HG03095 (cell line): ENCODE results near the gene ANGPTL3.
"Not testable (repeated sequence)": the region's sequence is repeated elsewhere in the genome, so short reads cannot be mapped to it uniquely, and the experiment has no call there.

Experiments used
- ATAC-seq: cut with Tn5 transposase; IDR thresholded peaks from one replicate; pipeline ENCODE4 v1.9.1; 2021; ENCODE audit warnings: moderate library complexity; ENCODE audit not compliant: unreplicated experiment

ANGPTL3 gene

DNA sequence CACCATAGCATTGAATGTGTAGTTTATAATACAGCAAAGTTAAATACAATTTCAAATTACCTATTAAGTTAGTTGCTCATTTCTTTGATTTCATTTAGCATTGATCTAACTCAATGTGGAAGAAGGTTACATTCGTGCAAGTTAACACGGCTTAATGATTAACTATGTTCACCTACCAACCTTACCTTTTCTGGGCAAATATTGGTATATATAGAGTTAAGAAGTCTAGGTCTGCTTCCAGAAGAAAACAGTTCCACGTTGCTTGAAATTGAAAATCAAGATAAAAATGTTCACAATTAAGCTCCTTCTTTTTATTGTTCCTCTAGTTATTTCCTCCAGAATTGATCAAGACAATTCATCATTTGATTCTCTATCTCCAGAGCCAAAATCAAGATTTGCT is at the start of gene ANGPTL3:
Gene ANGPTL3, plus strand, starts transcription at position 240 of the 400 bp plus-strand sequence. Its CDS starts 47 bp downstream, at position 287.
- no peak for ATAC-seq

DNA sequence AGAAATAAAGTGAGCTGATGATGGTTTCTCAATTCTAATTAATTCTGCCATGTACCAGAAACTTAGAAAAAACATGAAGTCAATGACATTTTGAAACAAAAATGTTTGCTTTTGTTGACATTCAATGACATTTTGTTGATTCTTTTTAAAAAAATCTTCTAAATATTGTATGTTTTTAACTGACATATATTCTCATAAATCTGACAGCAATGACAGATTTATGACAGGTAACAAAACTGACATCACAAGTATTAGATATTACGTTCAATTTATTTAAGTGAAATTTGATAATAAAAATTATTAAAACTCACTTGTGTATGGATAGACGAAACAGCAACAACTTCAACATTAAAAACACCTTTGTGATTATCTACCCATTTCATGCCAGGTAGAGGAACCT is 36.0 kb upstream of the ANGPTL3 start:
- ATAC-seq: no peak

GRCh38 chr1:62567182-62567581 is 30.1 kb upstream of the ANGPTL3 start:
- not testable (repeated sequence) for ATAC-seq

DNA sequence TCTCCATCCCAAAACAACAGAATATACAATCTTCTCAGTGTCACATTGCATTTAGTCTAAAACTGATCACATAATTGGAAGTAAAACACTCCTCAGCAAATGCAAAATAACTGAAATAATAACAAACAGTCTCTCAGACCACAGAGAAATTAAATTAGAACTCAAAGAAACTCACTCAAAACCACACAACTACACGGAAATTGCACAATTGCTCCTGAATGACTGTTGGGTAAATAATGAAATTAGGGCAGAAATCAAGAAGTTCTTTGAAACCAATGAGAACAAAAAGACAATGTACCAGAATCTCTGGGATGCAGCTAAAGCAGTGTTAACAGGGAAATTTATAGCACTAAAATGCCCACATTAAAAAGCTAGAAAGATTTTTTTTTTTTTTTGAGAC is 29.4 kb upstream of the ANGPTL3 start:
- not testable (repeated sequence) for ATAC-seq

DNA sequence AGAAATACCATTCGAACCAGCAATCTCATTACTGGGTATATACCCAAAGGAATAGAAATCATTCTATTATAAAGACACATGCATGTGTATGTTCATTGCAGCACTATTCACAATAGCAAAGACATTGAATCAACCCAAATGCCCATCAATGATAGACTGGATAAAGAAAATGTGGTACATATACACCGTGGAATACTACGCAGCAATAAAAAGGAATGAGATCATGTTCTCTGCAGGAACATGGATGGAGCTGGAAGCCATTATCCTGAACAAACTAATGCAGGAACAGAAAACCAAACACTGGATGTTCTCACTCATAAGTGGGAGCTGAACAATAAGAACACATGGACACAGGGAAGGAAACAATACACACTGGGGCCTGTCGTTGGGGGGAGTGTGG is 25.8 kb upstream of the ANGPTL3 start:
- not testable (repeated sequence) for ATAC-seq

- ATAC-seq: no peak
These were observed 24.8 kb upstream of the ANGPTL3 start for GRCh38 chr1:62572476-62572875.

GRCh38 chr1:62573675-62574074 is 23.6 kb upstream of the ANGPTL3 start:
- ATAC-seq: no peak

DNA sequence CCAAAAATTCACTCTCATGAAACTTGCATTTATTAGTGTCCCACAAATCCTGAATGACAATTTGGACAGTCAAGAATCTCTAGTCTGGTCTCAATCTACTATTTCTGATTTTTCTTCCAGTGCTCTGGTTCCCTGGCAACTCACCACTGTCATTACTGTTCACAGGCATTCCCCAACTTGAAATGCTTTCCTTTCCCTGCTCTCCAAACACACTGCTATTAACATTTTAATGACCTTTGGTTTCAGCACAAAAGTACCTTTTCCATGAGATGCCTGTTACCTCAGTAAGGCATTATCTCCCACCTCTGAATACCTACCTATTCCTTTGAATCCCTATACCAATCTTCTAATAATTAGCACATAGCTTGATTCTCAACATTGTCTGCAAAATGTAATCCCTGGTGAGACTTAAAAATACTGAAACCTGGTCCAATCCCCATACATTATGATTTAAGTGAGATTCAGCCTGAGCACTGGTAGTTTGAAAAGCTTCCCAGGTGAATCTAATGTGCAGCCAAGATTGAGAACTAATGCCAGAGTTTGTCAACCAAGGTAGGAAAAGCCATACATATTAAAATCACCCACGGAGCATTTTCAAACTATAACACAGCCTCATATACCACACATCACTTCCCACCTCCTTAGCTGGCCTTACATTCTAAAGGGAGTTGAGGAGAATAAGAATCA is 11.7 kb upstream of the ANGPTL3 start:
- ATAC-seq: no peak

DNA sequence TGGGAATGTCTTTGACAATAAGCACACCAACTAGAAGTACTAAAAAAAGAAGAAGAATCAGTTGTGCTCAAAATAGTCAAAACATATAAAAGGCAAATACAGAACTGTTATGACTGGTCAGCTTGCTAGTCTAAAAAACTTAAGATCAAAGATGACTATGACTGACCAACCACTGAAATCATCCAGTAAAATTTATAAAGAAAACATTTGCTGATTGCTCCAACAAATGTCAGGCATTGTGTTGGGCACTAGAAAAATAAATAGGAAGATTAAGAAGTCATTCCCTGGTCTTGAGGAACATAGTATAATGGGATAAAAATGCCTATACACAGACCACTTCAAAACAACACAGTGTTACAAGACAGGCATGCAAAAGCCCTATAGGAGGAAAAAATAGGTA is 9.3 kb upstream of the ANGPTL3 start:
- no peak for ATAC-seq

DNA sequence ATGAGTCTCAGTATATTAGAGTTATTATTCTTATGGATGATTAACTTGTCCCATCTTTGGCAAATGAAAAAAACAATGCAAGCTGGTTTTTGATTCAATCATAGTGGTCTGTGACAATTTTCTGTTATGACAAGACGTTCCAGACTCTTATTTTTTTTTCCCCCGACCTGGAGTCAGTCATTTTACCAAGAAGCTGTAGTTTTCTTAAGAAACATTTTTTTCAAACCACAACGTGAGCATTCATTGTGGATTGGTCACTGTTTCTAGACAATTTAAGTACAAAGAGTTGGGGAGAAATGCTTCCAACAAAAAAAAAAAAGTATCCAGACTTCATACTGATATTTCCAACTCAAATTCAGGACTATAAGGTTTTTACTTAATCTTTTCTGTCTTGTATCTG is 8.0 kb upstream of the ANGPTL3 start:
- ATAC-seq: no peak

DNA sequence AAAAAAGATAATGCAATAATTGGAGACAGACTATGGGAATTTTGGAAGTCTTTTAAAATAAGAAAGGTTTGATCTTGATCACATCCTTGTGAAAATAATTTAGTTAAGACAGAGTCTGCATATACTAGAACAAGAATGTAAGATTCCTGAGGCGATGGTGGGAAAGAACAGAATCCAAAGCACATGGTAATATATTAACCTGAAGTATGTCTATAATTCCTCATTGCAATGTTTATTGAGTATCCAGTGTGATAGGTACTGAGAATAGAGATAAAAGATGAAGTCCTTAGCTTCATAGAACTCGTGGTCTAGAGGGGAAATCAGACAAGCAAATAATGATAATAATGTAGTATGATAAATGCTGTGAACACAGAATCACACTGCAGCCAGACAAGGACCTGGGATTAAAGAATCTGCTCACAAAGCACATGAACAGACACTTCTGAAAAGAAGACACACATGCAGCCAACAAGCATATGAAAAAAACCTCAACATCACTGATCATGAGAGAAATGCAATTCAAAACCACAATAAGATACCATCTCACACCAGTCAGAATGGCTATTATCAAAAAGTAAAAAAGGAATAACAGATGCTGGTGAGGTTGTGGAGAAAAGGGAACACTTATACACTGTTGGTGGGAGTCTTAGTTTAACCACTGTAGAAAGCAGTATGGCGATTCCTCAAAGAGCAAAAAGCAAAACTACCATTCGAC is 6.9 kb upstream of the ANGPTL3 start:
- no peak for ATAC-seq

DNA sequence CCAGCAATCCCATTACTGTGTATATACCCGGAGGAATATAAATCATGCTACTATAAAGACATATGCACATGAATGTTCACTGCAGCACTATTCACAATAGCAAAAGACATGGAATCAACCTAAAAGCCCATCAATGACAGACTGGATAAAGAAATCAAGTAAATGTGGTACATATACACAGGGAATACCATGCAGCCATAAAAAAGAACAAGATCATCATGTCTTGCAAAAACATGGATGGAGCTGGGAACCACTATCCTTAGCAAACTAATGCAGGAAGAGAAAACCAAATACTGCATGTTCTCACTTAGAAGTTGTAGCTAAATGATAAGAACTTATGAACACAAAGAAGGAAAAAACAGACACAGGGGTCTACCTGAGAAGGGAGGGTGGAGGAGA is 6.4 kb upstream of the ANGPTL3 start:
- no peak for ATAC-seq

DNA sequence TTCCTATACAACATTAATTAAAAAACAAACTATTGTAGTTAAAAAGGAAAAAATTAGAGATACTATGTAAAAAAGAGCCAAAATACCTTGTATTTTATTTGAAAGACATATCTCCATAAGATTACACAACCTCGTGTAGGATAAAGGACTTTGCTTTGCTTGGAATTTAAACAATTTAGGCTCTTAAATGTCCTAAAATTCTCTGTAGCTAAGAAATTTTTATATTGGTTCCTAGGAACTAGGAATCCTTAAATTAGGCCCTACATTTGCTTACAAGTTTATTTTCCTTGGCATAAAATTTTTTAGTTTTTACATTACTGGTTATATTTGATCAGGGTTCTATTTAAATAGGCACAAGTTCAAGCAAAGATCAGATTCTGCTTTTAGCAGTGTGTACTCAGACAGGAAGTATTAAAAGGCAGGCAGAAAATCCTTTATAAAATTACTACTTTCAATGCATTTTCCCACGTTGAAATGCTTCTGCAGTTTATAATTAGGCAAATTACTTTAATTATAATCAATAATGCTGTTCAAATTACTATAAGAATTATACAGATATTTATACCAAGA is 3.4 kb upstream of the ANGPTL3 start:
- ATAC-seq: no peak

DNA sequence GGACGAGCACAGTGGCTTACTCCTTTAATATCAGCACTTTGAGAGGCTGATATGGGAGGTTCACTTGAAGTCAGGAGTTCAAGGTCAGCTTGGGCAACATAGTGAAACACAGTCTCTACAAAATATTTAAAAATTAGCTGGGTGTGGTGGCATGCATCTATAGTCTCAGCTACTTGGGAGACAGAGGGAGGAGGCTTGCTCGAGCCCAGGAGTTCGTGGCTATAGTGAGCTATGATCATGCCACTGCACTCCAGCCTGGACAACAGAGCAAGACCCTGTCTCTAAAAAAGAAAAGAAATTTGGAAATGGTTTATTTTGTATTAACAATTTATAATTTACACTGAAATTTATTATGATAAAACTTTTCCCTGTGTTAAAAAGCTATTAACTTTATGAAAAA is 1.7 kb upstream of the ANGPTL3 start:
- no peak for ATAC-seq

GRCh38 chr1:62599044-62599443 is 1.7 kb downstream of the ANGPTL3 start:
- no peak for ATAC-seq

DNA sequence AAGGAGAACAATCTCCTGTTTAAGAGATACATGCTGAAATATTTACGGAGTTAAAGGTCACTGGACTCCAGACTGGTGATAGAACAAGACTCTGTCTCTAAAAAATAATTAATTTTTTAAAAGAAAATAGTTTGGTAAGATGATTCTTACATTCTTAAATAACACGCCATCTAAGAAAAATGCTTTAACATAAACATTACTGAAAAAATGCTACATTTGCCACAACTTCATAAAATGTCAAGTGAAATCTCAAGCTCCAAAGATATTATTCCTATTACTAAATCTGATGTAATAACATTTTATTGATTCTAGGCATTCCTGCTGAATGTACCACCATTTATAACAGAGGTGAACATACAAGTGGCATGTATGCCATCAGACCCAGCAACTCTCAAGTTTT is 4.1 kb downstream of the ANGPTL3 start:
- ATAC-seq: no peak

DNA sequence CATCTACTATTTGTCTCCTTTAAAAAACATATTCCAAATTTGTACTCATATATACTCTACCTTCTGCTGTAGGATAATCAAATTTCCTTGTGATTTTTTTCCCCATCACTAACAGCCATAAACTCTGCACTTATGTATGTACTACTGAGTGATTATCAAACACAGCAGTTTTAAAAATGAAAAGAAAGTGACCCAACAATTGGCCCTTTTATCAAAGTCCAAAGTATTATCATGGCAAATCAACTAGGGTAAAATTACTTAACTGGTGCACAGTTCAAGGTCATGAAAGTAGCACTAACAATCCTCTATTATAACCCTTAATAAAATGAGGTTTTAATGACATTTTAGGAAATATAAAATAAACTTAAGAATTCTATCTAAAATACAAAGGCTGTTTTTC is 11.6 kb downstream of the ANGPTL3 start:
- no peak for ATAC-seq

DNA sequence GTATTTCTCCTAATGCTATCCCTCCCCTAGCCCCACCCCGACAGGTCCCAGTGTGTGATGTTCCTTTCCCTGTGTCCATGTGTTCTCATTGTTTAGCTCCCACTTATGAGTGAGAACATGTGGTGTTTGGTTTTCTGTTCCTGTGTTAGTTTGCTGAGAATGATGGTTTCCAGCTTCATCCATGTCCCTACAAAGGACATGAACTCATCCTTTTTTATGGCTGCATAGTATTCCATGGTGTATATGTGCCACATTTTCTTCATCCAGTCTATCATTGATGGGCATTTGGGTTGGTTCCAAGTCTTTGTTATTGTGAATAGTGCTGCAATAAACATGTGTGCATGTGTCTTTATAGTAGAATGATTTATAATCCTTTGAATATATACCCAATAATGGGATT is 13.3 kb downstream of the ANGPTL3 start:
- not testable (repeated sequence) for ATAC-seq

DNA sequence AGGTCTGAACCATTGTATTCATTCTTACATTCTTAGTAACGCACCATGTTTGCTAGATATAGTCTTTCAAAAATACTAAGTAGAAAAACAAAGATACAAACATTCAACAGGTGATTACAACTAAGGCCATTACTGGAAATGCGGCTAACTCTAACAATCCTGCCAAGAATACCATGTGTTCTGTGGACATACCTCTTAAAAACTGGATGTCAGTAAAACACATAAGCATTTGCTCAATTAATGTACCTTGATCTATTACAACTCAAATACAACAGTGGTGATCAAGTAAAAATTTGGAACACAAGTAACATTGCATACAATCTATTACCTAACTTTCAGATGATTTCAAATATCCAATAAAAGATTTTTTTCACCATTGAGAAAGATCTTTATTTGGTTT is 15.4 kb downstream of the ANGPTL3 start:
- ATAC-seq: no peak

GRCh38 chr1:62613325-62613727 is 16.0 kb downstream of the ANGPTL3 start:
- ATAC-seq: peak; percentile 93

DNA sequence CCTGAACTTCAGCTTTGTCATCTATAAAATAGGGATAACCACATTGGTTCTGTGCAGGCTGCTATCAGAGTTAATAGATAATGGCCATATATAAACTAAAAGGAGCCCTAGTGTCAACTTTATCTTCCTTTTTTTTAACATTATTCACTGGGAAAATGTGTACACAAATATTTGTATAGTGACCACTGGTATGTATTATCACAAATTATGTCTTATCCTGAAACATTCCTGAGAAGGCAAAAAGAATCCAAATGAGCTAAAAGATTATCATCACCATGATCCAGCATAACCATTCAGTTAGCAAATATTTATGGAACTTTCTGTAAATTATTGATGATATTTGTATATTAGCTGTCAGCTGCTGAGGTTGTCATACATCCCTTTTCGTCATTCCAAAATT is 16.6 kb downstream of the ANGPTL3 start:
- ATAC-seq: no peak

DNA sequence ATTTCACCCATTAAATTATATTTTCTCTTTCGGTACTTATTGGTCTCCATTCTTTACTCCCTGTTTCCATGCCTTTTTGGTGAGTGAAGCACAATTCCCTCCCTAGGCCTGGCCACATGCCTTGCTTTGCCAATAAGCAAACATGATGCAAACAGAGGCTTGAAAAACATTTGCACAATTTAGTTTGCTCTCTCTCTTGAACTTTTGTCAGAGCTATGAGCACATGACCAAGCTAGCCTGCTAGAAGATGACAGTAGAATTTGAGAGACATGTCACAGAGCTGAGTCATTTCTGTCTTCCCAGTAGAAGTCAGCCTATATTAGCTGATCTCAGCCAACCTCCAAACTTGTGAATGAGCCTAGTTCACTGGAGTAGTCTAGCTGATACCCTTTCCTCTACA is 24.6 kb downstream of the ANGPTL3 start:
- peak; percentile 98 for ATAC-seq
